GOT3 (cell line): ENCODE results near the gene MAP1B.
"Not testable (repeated sequence)": the region's sequence is repeated elsewhere in the genome, so short reads cannot be mapped to it uniquely, and the experiment has no call there.

Experiments
- DNase-seq: peaks from one replicate; lab custom pipeline; 2025; ENCODE audit warnings: mixed read lengths; lab: John Stamatoyannopoulos, UW

The MAP1B gene

DNA sequence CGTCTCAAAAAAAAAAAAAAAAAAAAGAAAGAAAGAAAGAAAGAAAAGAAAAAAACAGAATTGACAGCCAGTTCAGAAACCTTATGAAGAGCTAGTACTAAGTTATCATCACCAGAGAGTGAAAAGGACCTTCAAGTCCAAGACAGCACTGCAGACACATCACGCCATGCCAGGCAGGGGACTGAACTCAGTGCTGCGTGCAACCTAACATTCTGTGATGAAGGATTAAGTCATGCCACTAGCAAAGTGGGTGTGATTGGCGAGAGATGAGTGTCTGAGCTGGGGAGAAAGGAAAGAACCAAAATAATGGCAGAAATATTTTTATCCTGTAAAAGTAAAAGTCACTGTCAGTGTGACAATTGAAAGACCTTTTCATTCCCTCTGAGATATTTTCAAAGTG lies 54.7 kb downstream of the MAP1B start:
- no peak for DNase-seq

DNA sequence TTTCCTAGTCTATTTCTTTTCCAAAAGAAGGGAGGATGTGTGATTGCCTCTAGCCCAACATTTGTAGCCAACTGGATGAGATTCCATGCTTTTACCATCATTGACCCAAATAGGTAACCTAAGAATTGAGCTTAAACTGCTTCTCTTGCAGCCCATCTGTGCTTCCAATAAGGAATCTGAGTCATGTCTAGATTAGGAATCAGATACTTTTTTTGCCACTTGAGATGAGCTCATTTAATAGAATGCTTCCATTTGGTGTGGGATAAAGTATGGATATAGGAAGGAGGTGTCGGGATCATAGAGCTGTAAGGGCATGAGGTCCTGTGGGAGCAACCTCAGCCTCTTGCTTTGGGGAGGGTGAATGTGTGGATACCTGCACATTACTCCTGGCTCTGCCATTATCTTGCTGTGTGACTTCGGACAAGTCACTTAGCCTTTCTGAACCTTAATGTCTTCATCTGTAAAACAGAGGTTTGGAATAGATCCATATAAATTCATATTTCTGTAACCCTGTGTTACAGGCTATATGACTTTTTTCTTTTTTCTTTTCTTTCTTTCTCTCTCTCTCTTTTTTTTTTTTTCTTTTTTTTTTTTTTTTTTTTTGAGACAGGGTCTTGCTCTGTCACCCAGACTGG lies 56.2 kb downstream of the MAP1B start:
- no peak for DNase-seq

DNA sequence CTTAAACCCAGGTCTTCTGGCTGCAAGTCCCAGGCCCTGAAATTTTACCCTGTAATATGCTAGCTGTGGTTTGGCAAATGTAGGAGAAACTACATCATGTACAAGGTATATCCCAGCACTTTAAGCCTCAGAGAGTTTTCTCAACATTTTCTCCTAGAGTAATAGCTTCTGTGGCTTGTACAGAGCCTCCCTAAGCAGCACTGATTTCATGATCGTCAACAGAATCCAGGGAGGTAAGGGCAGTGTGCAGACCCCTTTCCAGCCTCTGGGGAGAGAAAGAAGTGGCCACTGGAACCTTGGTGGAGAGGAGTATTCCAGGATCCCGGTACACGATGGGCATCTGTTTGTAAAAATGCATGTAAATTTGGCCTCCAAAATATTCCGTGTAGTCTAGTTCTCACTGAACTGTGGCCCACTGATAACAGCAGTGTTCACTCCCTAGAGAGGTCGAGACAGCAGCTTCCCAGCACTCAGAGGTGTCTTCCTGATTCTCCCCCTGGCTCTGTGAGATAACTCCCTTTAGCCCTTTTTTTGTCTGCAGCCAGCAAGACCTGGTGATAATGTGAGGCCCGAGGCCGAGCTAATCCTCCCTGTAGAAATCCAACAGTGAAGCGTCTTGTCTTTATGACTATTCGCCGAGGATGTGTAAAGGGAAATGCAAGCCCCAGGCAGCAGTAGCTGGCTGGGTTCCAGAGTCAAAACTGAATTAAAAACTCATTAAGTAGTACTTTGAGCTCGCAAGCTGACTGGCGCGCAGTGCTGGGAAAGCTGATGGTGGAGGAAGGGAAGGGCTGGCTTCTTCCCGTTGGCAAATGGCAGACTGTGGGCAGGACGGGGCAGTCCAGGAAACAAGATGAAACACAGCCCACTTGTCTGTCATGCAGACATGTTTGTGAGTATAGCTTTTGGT lies 59.0 kb downstream of the MAP1B start:
- no peak for DNase-seq

GRCh38 chr5:72167257-72167656 lies 60.0 kb downstream of the MAP1B start:
- no peak for DNase-seq

DNA sequence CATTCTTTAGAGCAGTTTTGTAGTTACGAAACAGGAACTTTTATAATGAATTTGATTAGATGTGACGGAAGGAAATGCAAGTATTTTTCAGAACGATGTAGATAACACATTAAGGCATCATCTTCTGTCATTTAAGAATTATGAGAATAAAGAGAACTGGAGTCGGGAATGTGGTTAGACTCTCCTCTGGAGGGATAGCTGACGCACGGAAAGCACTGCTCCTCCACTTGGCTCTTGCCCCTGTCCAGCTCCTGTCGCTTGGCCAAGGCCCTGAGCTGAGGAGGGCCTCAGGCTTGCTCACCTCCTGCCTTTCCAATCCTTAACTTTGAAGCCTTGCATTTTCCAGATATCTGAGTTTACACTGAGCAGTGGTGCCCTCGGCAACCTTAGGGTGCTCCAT lies 60.5 kb downstream of the MAP1B start:
- no peak for DNase-seq

DNA sequence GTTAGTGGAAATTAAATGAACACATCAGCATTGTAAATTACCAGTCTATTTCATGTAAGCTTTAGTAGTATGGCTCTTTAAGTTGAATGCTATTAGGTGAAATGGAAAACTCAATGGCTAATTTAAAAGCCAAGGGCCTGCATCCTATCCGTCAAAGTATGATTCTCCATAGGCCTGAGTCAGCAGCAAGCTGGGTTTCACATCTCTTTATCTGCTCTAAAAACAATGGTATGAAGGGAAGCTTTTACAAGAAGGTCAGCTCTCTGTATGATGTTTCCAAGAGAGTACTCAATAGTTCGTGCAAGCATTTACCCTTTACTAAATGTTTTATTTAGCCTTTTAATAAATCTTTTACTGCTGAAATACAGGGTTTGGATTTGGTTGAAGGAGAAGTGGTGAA lies 62.8 kb downstream of the MAP1B start:
- DNase-seq: no peak

DNA sequence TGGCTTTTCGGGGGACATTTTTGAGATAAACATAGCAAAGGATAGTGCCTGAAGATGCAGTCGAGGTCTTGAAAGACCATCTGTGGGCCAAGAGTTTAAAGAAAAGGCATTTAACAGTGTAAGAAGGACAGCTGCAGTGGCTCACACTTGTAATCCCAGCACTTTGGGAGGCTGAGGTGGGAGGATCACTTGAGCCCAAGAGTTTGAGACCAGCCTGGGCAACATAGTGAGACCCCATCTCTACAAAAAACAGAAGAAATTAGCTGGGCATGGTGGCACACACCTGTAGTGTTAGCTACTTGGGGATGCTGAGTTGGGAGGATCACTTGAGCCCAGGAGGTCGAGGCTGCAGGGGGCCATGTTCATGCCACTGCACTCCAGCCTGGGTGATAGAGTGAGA lies 63.9 kb downstream of the MAP1B start:
- DNase-seq: not testable (repeated sequence)

GRCh38 chr5:72171667-72172066 lies 64.4 kb downstream of the MAP1B start:
- DNase-seq: no peak

DNA sequence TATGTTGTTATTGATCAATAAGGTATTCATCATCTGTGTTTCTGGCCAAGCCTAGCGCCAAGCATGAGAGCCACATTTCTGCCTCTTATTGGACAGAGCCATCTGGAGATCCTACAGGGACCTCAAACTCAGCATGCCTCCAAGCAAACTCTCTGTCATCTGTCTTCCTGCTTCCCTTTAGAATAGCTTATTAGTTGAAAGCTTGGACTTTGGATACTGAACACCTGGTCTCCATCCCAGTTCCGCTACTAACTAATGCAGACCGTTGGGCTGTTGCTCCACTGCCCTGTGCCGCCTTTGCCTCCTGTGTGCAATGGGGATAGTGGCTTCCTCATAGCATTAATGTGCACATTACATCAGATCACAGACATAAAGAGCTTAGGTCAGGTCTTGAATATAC lies 65.5 kb downstream of the MAP1B start:
- DNase-seq: no peak

GRCh38 chr5:72177538-72177937 lies 70.3 kb downstream of the MAP1B start:
- DNase-seq: no peak

DNA sequence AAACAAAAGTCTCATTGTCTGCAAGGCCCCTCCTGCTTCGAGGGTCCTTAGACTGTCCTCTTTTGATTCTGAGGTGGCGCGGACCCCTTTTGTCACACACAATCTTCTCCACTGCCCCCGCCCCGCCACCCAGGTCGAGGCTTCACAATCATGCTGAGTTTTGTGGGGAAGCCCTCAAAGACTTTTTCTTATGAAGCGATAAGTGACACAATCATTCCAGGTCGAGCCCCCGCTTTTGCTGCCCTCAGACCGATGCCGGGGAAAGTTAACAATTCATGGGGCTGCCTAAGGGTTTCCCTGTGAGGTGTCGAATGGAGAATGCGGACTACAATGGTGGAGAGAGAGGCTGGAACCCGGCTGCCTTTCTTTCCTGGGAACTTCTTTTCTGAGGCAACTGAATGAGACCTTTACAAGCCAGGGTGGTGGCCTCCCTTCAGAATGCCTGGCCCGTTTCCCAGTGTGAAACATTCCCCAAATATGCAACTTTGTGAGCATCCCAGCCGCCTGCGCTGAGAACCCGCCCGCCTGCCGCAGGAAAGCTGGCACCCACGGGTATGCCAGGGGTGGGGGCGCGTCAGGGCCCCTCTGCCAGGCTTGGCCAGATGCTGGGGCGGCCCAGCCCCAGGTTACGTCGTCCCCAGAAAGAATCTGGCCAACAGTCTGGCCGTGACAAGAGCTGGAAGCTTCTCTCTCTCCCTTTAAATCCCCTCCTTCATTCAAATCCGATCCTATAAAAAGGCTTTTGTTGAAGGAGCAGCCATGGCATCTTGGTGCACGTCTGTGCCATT lies 71.9 kb downstream of the MAP1B start:
- peak; percentile 24 for DNase-seq

GRCh38 chr5:72179816-72180440 lies 72.7 kb downstream of the MAP1B start:
- DNase-seq: no peak

DNA sequence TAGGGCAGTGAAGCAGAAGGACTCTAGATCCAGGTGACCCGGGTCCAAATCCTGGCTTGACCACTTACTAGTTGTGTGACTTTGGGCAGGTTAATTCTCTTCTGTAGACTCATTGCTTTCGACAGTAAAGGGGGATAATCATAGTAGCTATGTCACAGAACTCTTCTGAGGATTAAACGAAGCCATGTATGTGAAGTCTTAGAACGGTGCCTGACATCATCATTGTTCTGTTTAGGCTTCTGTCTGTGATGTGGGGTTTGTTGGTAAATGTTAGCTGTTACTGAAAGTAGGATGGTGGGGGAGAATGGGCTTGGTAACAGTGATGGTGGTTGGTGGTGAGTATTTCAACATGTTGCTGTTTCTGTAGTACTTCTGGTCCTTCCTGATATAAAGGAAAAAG lies 73.7 kb downstream of the MAP1B start:
- no peak for DNase-seq

GRCh38 chr5:72182686-72183085 lies 75.4 kb downstream of the MAP1B start:
- DNase-seq: no peak

- no peak for DNase-seq
These were observed 75.8 kb downstream of the MAP1B start for GRCh38 chr5:72183101-72183520.

DNA sequence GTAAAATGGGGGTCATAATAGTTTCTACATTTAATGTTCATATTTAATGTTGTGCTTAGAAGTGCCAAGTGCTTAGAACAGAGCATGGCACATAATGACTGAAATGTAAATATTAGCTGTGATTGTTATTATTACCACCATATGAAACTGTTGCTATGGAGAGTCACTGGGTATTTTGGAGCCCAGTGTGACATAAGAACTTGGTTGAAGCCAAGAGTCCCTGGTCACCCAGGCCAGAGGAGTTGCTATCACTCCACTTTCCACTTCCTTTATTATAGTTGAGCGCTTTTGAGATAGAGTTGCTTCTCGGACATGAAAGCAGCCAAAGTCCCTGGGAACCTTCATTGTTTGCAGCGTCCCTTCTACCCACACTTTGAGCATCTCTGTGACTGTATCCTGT lies 77.1 kb downstream of the MAP1B start:
- DNase-seq: no peak

- no peak for DNase-seq
These were observed 78.4 kb downstream of the MAP1B start for GRCh38 chr5:72185496-72186329.

- no peak for DNase-seq
These were observed 80.3 kb downstream of the MAP1B start for GRCh38 chr5:72187388-72188075.

DNA sequence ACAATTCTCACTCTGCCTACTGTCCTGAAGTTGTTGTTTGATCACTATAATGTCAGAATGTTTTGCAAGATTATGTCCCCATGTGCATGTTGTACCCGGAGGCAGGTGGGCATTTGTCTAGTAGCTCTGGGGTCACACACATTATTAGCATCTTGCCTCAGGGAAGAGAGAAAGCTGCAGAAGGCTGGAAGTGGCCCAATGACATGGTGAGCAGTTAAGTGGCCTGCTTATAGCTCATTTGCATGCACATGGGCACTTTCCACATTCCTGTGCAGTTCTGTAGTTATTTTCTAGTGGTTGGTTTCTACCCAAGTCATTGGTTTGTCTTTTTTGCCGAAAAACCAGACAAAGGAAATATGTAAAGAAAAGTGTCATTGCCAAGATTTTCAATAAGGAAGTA lies 80.9 kb downstream of the MAP1B start:
- no peak for DNase-seq

DNA sequence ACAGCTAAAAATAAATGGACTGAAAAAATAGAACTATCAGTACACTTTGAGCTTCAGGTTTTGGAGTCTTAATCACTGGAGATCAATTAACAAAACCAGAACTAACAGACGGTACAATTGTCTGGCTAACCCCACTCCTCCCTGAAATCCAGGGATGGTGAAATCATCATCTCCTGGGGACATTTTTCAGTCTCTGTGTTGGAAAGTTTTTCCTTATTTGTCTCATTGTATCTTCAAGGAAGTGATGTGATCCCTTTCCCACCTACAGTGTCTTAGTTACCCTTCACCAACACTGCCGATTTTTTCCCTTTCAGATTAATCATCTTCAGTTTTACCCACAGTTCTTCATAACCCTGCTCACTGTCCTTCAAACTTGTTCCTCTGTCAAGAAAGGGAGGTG lies 81.9 kb downstream of the MAP1B start:
- DNase-seq: no peak

DNA sequence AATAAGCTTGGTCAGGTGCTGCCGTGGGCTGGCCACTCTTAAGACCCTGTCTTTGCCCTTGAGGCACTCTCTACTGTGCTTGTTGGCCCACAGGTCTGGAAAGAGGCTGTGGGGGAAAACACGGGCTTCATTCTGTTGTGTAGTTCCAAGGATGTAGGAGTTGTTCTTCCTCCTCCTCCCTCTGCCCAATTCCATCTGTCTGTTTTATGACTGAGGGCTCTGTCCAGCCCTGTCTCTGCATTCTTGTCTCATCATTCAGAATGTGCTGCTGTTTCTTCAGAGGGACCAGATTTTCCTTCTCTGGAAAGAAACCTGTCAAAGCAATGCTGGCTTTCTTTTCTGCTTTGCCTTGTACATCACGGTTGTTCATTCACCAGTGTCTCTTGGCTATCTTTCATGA lies 84.1 kb downstream of the MAP1B start:
- no peak for DNase-seq
